ENCODE measurements around the gene ZNF326.

GRCh38 chr1:89994231-89994804 is 592 bp upstream of the ZNF326 start:
- TF ChIP-seq, protein P1, sequence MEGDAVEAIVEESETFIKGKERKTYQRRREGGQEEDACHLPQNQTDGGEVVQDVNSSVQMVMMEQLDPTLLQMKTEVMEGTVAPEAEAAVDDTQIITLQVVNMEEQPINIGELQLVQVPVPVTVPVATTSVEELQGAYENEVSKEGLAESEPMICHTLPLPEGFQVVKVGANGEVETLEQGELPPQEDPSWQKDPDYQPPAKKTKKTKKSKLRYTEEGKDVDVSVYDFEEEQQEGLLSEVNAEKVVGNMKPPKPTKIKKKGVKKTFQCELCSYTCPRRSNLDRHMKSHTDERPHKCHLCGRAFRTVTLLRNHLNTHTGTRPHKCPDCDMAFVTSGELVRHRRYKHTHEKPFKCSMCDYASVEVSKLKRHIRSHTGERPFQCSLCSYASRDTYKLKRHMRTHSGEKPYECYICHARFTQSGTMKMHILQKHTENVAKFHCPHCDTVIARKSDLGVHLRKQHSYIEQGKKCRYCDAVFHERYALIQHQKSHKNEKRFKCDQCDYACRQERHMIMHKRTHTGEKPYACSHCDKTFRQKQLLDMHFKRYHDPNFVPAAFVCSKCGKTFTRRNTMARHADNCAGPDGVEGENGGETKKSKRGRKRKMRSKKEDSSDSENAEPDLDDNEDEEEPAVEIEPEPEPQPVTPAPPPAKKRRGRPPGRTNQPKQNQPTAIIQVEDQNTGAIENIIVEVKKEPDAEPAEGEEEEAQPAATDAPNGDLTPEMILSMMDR (IDR thresholded peaks at IDR 0.05) = no peak
- no peak for TF ChIP-seq POLR2A (IDR thresholded peaks at IDR 0.05)

Data from adrenal gland (tissue), 5 donors.